Measurements from ENCODE around the gene USP2.

Gene USP2

DNA sequence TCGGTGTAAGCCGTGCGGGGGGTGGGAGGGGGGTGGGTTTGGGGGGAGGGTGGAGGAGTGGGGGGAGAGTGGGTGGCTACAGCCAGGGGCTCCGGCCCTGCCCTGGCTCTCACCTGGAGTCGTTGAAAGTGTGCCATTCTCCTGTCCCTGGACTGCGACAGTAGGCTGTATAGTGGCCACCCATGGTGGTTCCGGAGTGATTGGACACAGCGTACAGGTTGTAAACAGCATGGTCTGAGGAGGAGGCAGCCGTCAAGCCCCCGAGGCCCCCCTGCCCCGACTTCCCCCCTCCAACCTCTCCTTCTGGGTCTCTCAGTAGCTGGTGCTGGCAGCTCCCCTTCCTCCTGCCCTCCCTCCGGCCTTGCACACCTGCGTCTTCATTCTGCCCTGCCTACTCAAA, 24.4 kb downstream of the USP2 start:
- H3K36me3 ChIP-seq = 0 out of 22 replicates have a peak, but pooled peaks cover 0 to 7% (median 0%) of the 10 kb centered on the region in 11 experiments
- H3K4me3 ChIP-seq = peak overlapping the region in 8 of 10 experiments; percentile 55 to 73 (median 60); a peak in 12 of 20 replicates
- H3K27me3 ChIP-seq = peaks cover 0 to 14% (median 7%) of the 10 kb centered on the region in 11 experiments; a peak in 10 of 22 replicates
- peak overlapping the region; percentile 84 to 98 (median 93); a peak in 21 of 22 replicates for H3K4me2 ChIP-seq
- no peaks in the 10 kb centered on the region for H3K9me3 ChIP-seq (replicated peaks in 1 of 11)
- H3K4me1 ChIP-seq = peaks cover 42 to 55% (median 46%) of the 10 kb centered on the region in 10 experiments
- H3K27ac ChIP-seq = no peak overlapping the region
- no peak for TF ChIP-seq Cebpa-rat (IDR thresholded peaks at IDR 0.05)
- H4K20me1 ChIP-seq = no peaks in the 10 kb centered on the region
- peak overlapping the region in 5 of 11 experiments; percentile 63 to 77 (median 69); a peak in 5 of 22 replicates for H3K9ac ChIP-seq

DNA sequence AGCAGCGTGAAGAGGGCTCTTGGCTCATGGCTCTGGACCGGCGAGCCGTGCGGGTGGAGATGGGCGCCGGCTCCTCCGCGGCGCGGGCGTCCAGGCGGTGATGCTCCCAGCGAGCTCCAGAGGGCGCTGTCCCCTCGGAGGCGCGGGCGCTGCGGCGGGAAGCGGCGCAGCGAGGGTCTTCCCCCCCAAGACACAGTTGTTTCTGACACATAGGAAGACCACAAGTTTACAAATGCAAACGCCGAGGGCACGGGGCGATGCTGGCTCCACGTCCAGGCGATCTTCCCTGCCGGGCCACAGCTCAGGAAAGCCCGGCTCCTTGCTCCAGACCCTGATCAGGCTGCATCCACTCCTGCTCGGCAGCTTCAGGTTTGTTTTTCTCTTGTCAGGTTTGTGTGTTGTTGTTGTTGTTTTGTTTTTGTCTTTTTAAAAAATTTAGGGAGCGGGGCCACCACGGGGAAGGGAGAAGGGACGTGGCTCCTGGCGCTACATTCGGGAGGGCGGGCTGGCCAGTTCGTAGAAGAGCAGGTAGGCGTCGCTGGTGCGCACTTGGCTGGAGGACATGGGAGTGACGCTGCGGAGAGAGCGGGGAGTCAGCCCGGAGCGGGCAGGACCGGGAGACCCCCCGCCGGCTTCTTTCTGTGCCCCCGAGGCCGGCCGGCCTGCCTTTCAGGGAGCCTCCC, 25.0 kb downstream of the USP2 start:
- Histone ChIP-seq H3K4me1 (peaks cover 37 to 49% (median 41%) of the 10 kb centered on the region in 10 experiments), H3K27ac (peak overlapping the region in 2 of 11 experiments; percentile 10 to 46; a peak in 1 of 22 replicates), H3K36me3 (0 out of 22 replicates have a peak, but pooled peaks cover 0 to 7% (median 0%) of the 10 kb centered on the region in 11 experiments), H3K4me3 (peak overlapping the region; percentile 55 to 73 (median 60)), H3K27me3 (peaks cover 0 to 14% (median 7%) of the 10 kb centered on the region in 11 experiments; a peak in 10 of 22 replicates), H4K20me1 (no peaks in the 10 kb centered on the region; a peak in 1 of 22 replicates), H3K9me3 (replicated peaks in 1 of 11) (no peaks in the 10 kb centered on the region), H3K9ac (peak overlapping the region; percentile 47 to 77 (median 68); a peak in 20 of 22 replicates), H3K4me2 (peak overlapping the region; percentile 84 to 98 (median 93))
- TF ChIP-seq Cebpa-rat (IDR thresholded peaks at IDR 0.05) = no peak

DNA sequence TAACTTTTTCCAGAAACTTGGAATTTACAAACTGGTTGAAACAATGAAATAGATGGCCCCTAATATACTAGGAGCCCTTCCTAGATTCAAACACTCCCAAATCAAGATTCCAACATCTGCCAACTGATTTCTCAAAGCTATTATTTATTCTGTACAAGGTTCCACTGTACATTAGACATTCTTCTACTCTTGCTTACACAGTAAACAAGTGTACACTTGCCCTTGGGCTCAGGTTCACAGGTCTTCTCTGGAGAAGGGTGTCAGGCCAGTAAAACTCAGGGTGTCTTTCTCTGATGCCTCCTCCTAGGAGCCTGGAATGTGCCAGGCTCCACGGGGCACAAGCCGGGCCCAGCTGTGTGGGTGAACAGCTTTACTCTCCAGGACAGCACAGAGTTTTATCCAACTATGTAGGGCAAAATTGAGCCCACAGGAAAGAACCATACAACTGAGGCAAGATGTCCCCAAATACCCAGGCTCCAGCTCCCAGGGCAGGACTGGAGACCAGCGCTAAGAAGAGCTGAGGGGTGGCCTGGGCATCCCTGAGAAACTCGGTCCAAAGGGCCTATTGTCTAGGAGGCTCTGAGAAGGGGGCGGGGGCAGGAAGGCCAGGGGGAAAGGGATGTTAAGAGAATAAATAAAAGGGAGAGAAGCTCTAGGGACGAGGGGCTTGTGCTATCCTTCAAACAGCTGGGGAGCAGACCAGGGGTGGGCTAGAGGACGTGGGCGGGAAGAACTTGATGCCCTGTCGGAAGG, 26.2 kb downstream of the USP2 start:
- 0 out of 22 replicates have a peak, but pooled peaks cover 0 to 7% (median 0%) of the 10 kb centered on the region in 11 experiments for H3K36me3 ChIP-seq
- H3K9me3 ChIP-seq (replicated peaks in 1 of 11) = no peaks in the 10 kb centered on the region
- H3K4me3 ChIP-seq = no peak overlapping the region
- H3K27me3 ChIP-seq = peaks cover 0 to 14% (median 7%) of the 10 kb centered on the region in 11 experiments; a peak in 10 of 22 replicates
- H4K20me1 ChIP-seq = no peaks in the 10 kb centered on the region; a peak in 1 of 22 replicates
- no peak for TF ChIP-seq Cebpa-rat (IDR thresholded peaks at IDR 0.05)
- 0 out of 22 replicates have a peak overlapping the region, but pooled peaks of 1 of the 11 experiments have one; percentile 93 for H3K4me2 ChIP-seq
- H3K27ac ChIP-seq = no peak overlapping the region
- peaks cover 24 to 37% (median 28%) of the 10 kb centered on the region in 10 experiments for H3K4me1 ChIP-seq
- H3K9ac ChIP-seq = no peak overlapping the region

GRCh38 chr11:119352857-119353260, 28.6 kb downstream of the USP2 start:
- no peak overlapping the region for H3K27ac ChIP-seq
- peaks cover 3 to 16% (median 7%) of the 10 kb centered on the region in 10 experiments; a peak in 18 of 20 replicates for H3K4me1 ChIP-seq
- H3K36me3 ChIP-seq = no peaks in the 10 kb centered on the region
- H3K9me3 ChIP-seq (replicated peaks in 1 of 11) = no peaks in the 10 kb centered on the region
- H4K20me1 ChIP-seq = no peaks in the 10 kb centered on the region; a peak in 1 of 22 replicates
- 0 out of 22 replicates have a peak overlapping the region, but pooled peaks of 1 of the 11 experiments have one; percentile 31 for H3K4me2 ChIP-seq
- no peak for TF ChIP-seq Cebpa-rat (IDR thresholded peaks at IDR 0.05)
- no peak overlapping the region for H3K4me3 ChIP-seq
- H3K27me3 ChIP-seq = peaks cover 0 to 14% (median 7%) of the 10 kb centered on the region in 11 experiments; a peak in 10 of 22 replicates
- no peak overlapping the region for H3K9ac ChIP-seq

GRCh38 chr11:119351232-119351631, 30.3 kb downstream of the USP2 start:
- Histone ChIP-seq H3K4me2 (no peak overlapping the region), H3K4me1 (peaks cover 0 to 9% (median 2%) of the 10 kb centered on the region in 10 experiments; a peak in 8 of 20 replicates), H3K9ac (no peak overlapping the region), H3K27ac (no peak overlapping the region), H3K4me3 (no peak overlapping the region), H3K27me3 (peaks cover 0 to 12% (median 7%) of the 10 kb centered on the region in 11 experiments; a peak in 10 of 22 replicates), H4K20me1 (no peaks in the 10 kb centered on the region; a peak in 1 of 22 replicates), H3K9me3 (replicated peaks in 1 of 11) (no peaks in the 10 kb centered on the region), H3K36me3 (no peaks in the 10 kb centered on the region)
- no peak for TF ChIP-seq Cebpa-rat (IDR thresholded peaks at IDR 0.05)

GRCh38 chr11:119350302-119350701, 31.2 kb downstream of the USP2 start:
- no peak for TF ChIP-seq Cebpa-rat (IDR thresholded peaks at IDR 0.05)
- Histone ChIP-seq H3K36me3 (no peaks in the 10 kb centered on the region), H3K4me3 (no peak overlapping the region)

GRCh38 chr11:119347940-119348605, 33.4 kb downstream of the USP2 start:
- no peaks in the 10 kb centered on the region for H3K9me3 ChIP-seq (replicated peaks in 1 of 11)
- no peaks in the 10 kb centered on the region for H3K36me3 ChIP-seq
- no peak overlapping the region for H3K9ac ChIP-seq
- H3K4me2 ChIP-seq = no peak overlapping the region
- H4K20me1 ChIP-seq = no peaks in the 10 kb centered on the region; a peak in 1 of 22 replicates
- H3K4me3 ChIP-seq = no peak overlapping the region
- TF ChIP-seq Cebpa-rat (IDR thresholded peaks at IDR 0.05) = no peak
- peaks cover 0 to 5% (median 2%) of the 10 kb centered on the region in 10 experiments; a peak in 7 of 20 replicates for H3K4me1 ChIP-seq
- no peaks in the 10 kb centered on the region for H3K27me3 ChIP-seq
- no peak overlapping the region for H3K27ac ChIP-seq

More at GRCh38 chr11:119350302-119350701, 31.2 kb downstream of the USP2 start:
- no peak overlapping the region for H3K27ac ChIP-seq
- no peak overlapping the region for H3K4me2 ChIP-seq
- no peak overlapping the region for H3K9ac ChIP-seq
- no peaks in the 10 kb centered on the region; a peak in 1 of 22 replicates for H4K20me1 ChIP-seq
- peaks cover 0 to 4% (median 0%) of the 10 kb centered on the region in 11 experiments; a peak in 5 of 22 replicates for H3K27me3 ChIP-seq
- peaks cover 0 to 5% (median 2%) of the 10 kb centered on the region in 10 experiments; a peak in 7 of 20 replicates for H3K4me1 ChIP-seq
- H3K9me3 ChIP-seq (replicated peaks in 1 of 11) = no peaks in the 10 kb centered on the region

- no peaks in the 10 kb centered on the region for H3K9me3 ChIP-seq (replicated peaks in 1 of 11)
- H3K4me1 ChIP-seq = peaks cover 0 to 2% (median 0%) of the 10 kb centered on the region in 10 experiments; a peak in 7 of 20 replicates
- no peaks in the 10 kb centered on the region for H3K36me3 ChIP-seq
- no peak overlapping the region for H3K4me3 ChIP-seq
- H4K20me1 ChIP-seq = peaks cover 0 to 4% (median 0%) of the 10 kb centered on the region in 11 experiments; a peak in 1 of 22 replicates
- H3K27ac ChIP-seq = no peak overlapping the region
- H3K4me2 ChIP-seq = no peak overlapping the region
- H3K27me3 ChIP-seq = peaks cover 0 to 3% (median 0%) of the 10 kb centered on the region in 11 experiments; a peak in 3 of 22 replicates
- no peak overlapping the region for H3K9ac ChIP-seq
- TF ChIP-seq Cebpa-rat (IDR thresholded peaks at IDR 0.05) = no peak
Observed at GRCh38 chr11:119347242-119347641, 34.2 kb downstream of the USP2 start.
